PC-3 (cell line): ENCODE measurements around the gene PARD6B. TPM values are rescaled to one million over a fixed set of nuclear protein-coding genes. Genes with fewer than 3 reads are reported as not detected.

Source experiments
- ATAC-seq: fragments of 200-7000 bp; cut with Tn5 transposase; 2 replicates; pipeline ENCODE4 v1.9.1; 2020; ENCODE audit warnings: mild to moderate bottlenecking, moderate library complexity
- BruUV-seq: library from RNA; stranded (reverse); fragments of 400-500 nt; replicated peaks from 2 replicates; lab custom pipeline; 2021; lab: Mats Ljungman, UMichigan
- CTCF ChIA-PET: fragments of 300-600 bp; sonication (Branson Sonifier 250); formaldehyde crosslinking; loops from one replicate; lab custom pipeline; 2022; ENCODE audit warnings: antibody characterized with exemption; lab: Charles Lee
- POLR2A ChIA-PET: fragments of 300-600 bp; sonication (Branson Sonifier 250); formaldehyde crosslinking; loops from one replicate; lab custom pipeline; 2022; ENCODE audit warnings: antibody characterized with exemption; ENCODE audit not compliant: unreplicated experiment; lab: Charles Lee
- DNase-seq: peaks from one replicate; pipeline ENCODE4 v3.0.0-alpha.2; 2015
- H2AFZ ChIP-seq: fragments of 300-600 bp; sonication (generic); 2 replicates; pipeline ENCODE4 v1.6.0; 2016; ENCODE audit warnings: antibody characterized with exemption, low read length
- H3F3A ChIP-seq: fragments of 300-600 bp; sonication (generic); one replicate; pipeline ENCODE4 v1.6.0; 2017; ENCODE audit warnings: antibody characterized with exemption, low read length, control low read depth, mild to moderate bottlenecking; ENCODE audit not compliant: unreplicated experiment
- H3K27ac ChIP-seq: fragments of 300-600 bp; sonication (generic); 2 replicates; pipeline ENCODE4 v1.5.1; 2016; ENCODE audit warnings: mild to moderate bottlenecking, low read length
- H3K27me3 ChIP-seq: fragments of 300-600 bp; sonication (generic); 2 replicates; pipeline ENCODE4 v1.6.1; 2016; ENCODE audit warnings: low read length, mixed read lengths
- H3K36me3 ChIP-seq: fragments of 300-600 bp; sonication (generic); 2 replicates; pipeline ENCODE4 v1.6.1; 2016; ENCODE audit warnings: low read depth, mixed run types, low read length, mixed read lengths
- H3K4me1 ChIP-seq: fragments of 300-600 bp; sonication (generic); 2 replicates; pipeline ENCODE4 v1.5.1; 2016; ENCODE audit warnings: low read length; ENCODE audit not compliant: insufficient read depth
- H3K4me2 ChIP-seq: fragments of 300-600 bp; sonication (generic); 2 replicates; pipeline ENCODE4 v1.6.0; 2016; ENCODE audit warnings: low read length
- H3K4me3 ChIP-seq: fragments of 300-600 bp; sonication (generic); 2 replicates; pipeline ENCODE4 v1.5.1; 2016; ENCODE audit warnings: mild to moderate bottlenecking, low read length, mixed read lengths
- H3K79me2 ChIP-seq: fragments of 300-600 bp; sonication (generic); 2 replicates; pipeline ENCODE4 v1.6.1; 2017; ENCODE audit warnings: low read length, mixed read lengths
- H3K9ac ChIP-seq: fragments of 300-600 bp; sonication (generic); 2 replicates; pipeline ENCODE4 v1.6.0; 2016; ENCODE audit warnings: mild to moderate bottlenecking, low read length
- H3K9me2 ChIP-seq: fragments of 300-600 bp; sonication (generic); replicated peaks from 2 replicates; pipeline ENCODE4 v1.6.1; 2016; ENCODE audit warnings: mixed run types, low read length, mixed read lengths
- H3K9me3 ChIP-seq: fragments of 300-600 bp; sonication (generic); 2 replicates; pipeline ENCODE4 v1.6.1; 2016; ENCODE audit warnings: low read length, mixed read lengths
- H4K20me1 ChIP-seq: fragments of 300-600 bp; sonication (generic); 2 replicates; pipeline ENCODE4 v1.6.1; 2016; ENCODE audit warnings: low read length, mixed read lengths
- CTCF ChIP-seq: fragments of 300-600 bp; sonication (generic); conservative IDR thresholded peaks from 2 replicates; pipeline ENCODE4 v1.5.1; 2017; ENCODE audit warnings: antibody characterized with exemption, low read depth, mild to moderate bottlenecking, low read length
- EZH2 ChIP-seq: fragments of 300-600 bp; sonication (generic); IDR thresholded peaks from one replicate; pipeline ENCODE4 v1.6.1; 2017; ENCODE audit warnings: antibody characterized with exemption, mild to moderate bottlenecking, low read length; ENCODE audit not compliant: unreplicated experiment
- EZH2phosphoT487 ChIP-seq: fragments of 300-600 bp; sonication (generic); IDR thresholded peaks from 2 replicates; pipeline ENCODE4 v1.6.1; 2018; ENCODE audit warnings: mild to moderate bottlenecking, antibody characterized with exemption, low read length, borderline replicate concordance
- intact Hi-C: fragments of 100-400 bp; cut with micrococcal nuclease; formaldehyde crosslinking; loops from 2 replicates; pipeline ENCODE4 v1.9.0; 2023
- total RNA-seq: library from RNA; depleted of rRNA; stranded (reverse); fragments of >200 nt; gene quantifications from 2 replicates; pipeline ENCODE4 v1.2.3, GENCODE V29; 2014

PARD6B gene
- total RNA-seq, 1 experiment from 2014 or later: 4.3 TPM

- intact Hi-C loops: no loop called here
- TF ChIP-seq CTCF: no peak
- TF ChIP-seq EZH2: no peak
- CTCF ChIA-PET: no interaction called here
- ATAC-seq: peak; percentile 50; the same call in 1 of the 2 replicates
- Histone ChIP-seq H3K4me1 (peaks cover 13% of the 10 kb centered on the region), H3K27ac (peak overlapping the region; percentile 3; the same call in 1 of the 2 replicates), H3K27me3 (no peaks in the 10 kb centered on the region), H3K36me3 (no peaks in the 10 kb centered on the region), H3F3A (no peaks in the 10 kb centered on the region), H3K4me2 (peak overlapping the region; percentile 55), H3K9me2 (no peaks in the 10 kb centered on the region), H3K9me3 (no peaks in the 10 kb centered on the region), H3K9ac (no peak overlapping the region), H4K20me1 (no peaks in the 10 kb centered on the region), H3K79me2 (no peaks in the 10 kb centered on the region), H2AFZ (peak overlapping the region; percentile 74), H3K4me3 (no peak overlapping the region)
- BruUV-seq: no TSS peak
- POLR2A ChIA-PET: no interaction called here
- peak; percentile 72 for DNase-seq
Measured at GRCh38 chr20:50710492-50711063, 20.8 kb upstream of the PARD6B start.

GRCh38 chr20:50711113-50711825 is 20.1 kb upstream of the PARD6B start:
- ChIA-PET POLR2A (no interaction called here), CTCF (no interaction called here)
- Histone ChIP-seq H4K20me1 (no peaks in the 10 kb centered on the region), H3K9me2 (no peaks in the 10 kb centered on the region), H3K4me2 (peak overlapping the region; percentile 55), H3K36me3 (no peaks in the 10 kb centered on the region), H3K79me2 (no peaks in the 10 kb centered on the region), H3K27me3 (no peaks in the 10 kb centered on the region), H3K9ac (no peak overlapping the region), H2AFZ (peak overlapping the region; percentile 74; the same call in 1 of the 2 replicates), H3K4me1 (peaks cover 13% of the 10 kb centered on the region), H3K4me3 (no peak overlapping the region), H3F3A (no peaks in the 10 kb centered on the region), H3K9me3 (no peaks in the 10 kb centered on the region), H3K27ac (peak overlapping the region; percentile 3; the same call in 1 of the 2 replicates)
- intact Hi-C loops: no loop called here
- TF ChIP-seq EZH2phosphoT487 (no peak), EZH2 (no peak), CTCF (no peak)
- DNase-seq: peak; percentile 58
- BruUV-seq: no TSS peak
- no peak for ATAC-seq
